Transverse colon (tissue), 4 donors: ENCODE data around the gene NATD1. TPM values are rescaled to one million over a fixed set of nuclear protein-coding genes. Genes with fewer than 3 reads are reported as not detected.

Source experiments
- DNase-seq: peaks from one replicate; pipeline ENCODE4 v3.0.0-alpha.2; 2019
- H3K27ac ChIP-seq, 4 donors: fragments of 200-600 bp; sonication (generic); 2 replicates each; pipeline ENCODE4 v1.5.1; 2016 to 2018; ENCODE audit warnings: inconsistent platforms in 4 of 4
- H3K27me3 ChIP-seq: fragments of 200-600 bp; sonication (generic); 2 replicates; pipeline ENCODE4 v1.5.1; 2017; ENCODE audit warnings: inconsistent platforms
- H3K36me3 ChIP-seq, 4 donors: fragments of 200-600 bp; sonication (generic); 2 replicates each; pipeline ENCODE4 v1.5.1; 2017 to 2019; ENCODE audit warnings: inconsistent platforms in 4 of 4
- H3K4me1 ChIP-seq, 4 donors: fragments of 200-600 bp; sonication (generic); 2 replicates each; pipeline ENCODE4 v1.5.1; 2017 to 2020; ENCODE audit warnings: inconsistent platforms in 4 of 4
- H3K4me3 ChIP-seq, 4 donors: fragments of 200-600 bp; sonication (generic); 1 replicate in 1 of 4; 2 replicates in 3 of 4; pipeline versions ENCODE4 v1.5.1 to v1.6.1; 2017 to 2019; ENCODE audit warnings: inconsistent platforms in 4 of 4
- H3K9me3 ChIP-seq, 2 donors: fragments of 200-600 bp; sonication (generic); 2 replicates each; pipeline ENCODE4 v1.5.1; 2017 to 2019; ENCODE audit warnings: inconsistent platforms in 2 of 2
- CTCF ChIP-seq, 5 experiments: fragments of 200-600 bp in 3 of 5; fragments of 450-650 bp in 2 of 5; sonication (generic) in 3 of 5; IDR thresholded peaks; 1 replicate in 2 of 5; 2 replicates in 3 of 5; pipeline ENCODE4 v1.5.1; 2016 to 2017; ENCODE audit warnings: antibody characterized with exemption in 5 of 5, inconsistent platforms in 3 of 5, mild to moderate bottlenecking in 2 of 5, moderate library complexity in 1 of 5
- EP300 ChIP-seq: sonication (generic); formaldehyde crosslinking; IDR thresholded peaks from one replicate; pipeline ENCODE4 v1.6.1; 2017; ENCODE audit warnings: antibody characterized with exemption, low read depth
- POLR2A ChIP-seq: fragments of 450-650 bp; IDR thresholded peaks from one replicate; pipeline ENCODE4 v1.6.1; 2016; ENCODE audit warnings: antibody characterized with exemption, mild to moderate bottlenecking, moderate library complexity
- POLR2AphosphoS5 ChIP-seq, 3 donors: sonication (generic); formaldehyde crosslinking; IDR thresholded peaks; one replicate each; pipeline ENCODE4 v1.6.1; 2016; ENCODE audit warnings: antibody characterized with exemption in 3 of 3
- WGBS, 2 donors: methylation state at CpG; one replicate each; pipeline ENCODE4 v1.1.5; 2018; ENCODE audit warnings: low coverage in 1 of 2; 5-methylcytosine and 5-hydroxymethylcytosine counted together
- in situ Hi-C, 4 donors: fragments of 200-750 bp; cut with MboI; loops; one replicate each; pipeline versions ENCODE4 v1.15.0 to v1.15.1; 2017; ENCODE audit warnings: low sequenced_read_pairs in 3 of 4, low pct_ligation_motif_present in 1 of 4, low pct_unique_long_range_greater_than_20kb in 1 of 4
- intact Hi-C: fragments of 100-400 bp; cut with DNase I; formaldehyde crosslinking; loops from one replicate; pipeline ENCODE4 v1.15.1; 2023; ENCODE audit warnings: low total_unique reads
- total RNA-seq, 4 donors: library from RNA; depleted of rRNA; stranded (reverse); fragments of >200 nt; gene quantifications; one replicate each; pipeline ENCODE4 v1.1.0, GENCODE V29; 2016

The NATD1 gene
- total RNA-seq, 4 donors from 2014 or later: 1.4 to 7.9 (median 5.0) TPM

- H3K4me1 ChIP-seq: peaks cover 6 to 27% (median 8%) of the 10 kb centered on the region in 4 donors
- DNase-seq: no peak
- H3K4me3 ChIP-seq: no peak overlapping the region
- WGBS, 2 donors: 64 to 73% methylated on average over 5 to 14 of the region's 15 CpGs
- in situ Hi-C loops: loop anchor here in 2 of 4 donors (10.0 to 25.0 kb wide), 2 partner anchors 66 to 88 kb away; no protein-coding TSS in a partner anchor
- no peaks in the 10 kb centered on the region for H3K27me3 ChIP-seq
- TF ChIP-seq EP300 (no peak), POLR2A (no peak), CTCF (IDR thresholded peaks at IDR 0.05) (no peak), POLR2AphosphoS5 (IDR thresholded peaks at IDR 0.05) (no peak)
- H3K36me3 ChIP-seq: peaks cover 0 to 14% (median 5%) of the 10 kb centered on the region in 4 donors
- H3K27ac ChIP-seq: no peak overlapping the region
- H3K9me3 ChIP-seq: no peaks in the 10 kb centered on the region
- intact Hi-C loops: no loop called here
These were observed 52.5 kb downstream of the NATD1 start for GRCh38 chr17:21200590-21201297.

- 68 to 72% methylated on average over 2 to 10 of the region's 10 CpGs for WGBS, 2 donors
- H3K4me3 ChIP-seq: no peak overlapping the region
- H3K4me1 ChIP-seq: peaks cover 6 to 26% (median 8%) of the 10 kb centered on the region in 4 donors
- intact Hi-C loops: no loop called here
- H3K27me3 ChIP-seq: no peaks in the 10 kb centered on the region
- in situ Hi-C loops: loop anchor here in 2 of 4 donors (10.0 to 25.0 kb wide), 2 partner anchors 65 to 88 kb away; no protein-coding TSS in a partner anchor
- H3K27ac ChIP-seq: no peak overlapping the region
- H3K9me3 ChIP-seq: no peaks in the 10 kb centered on the region
- TF ChIP-seq EP300 (no peak), POLR2A (no peak), POLR2AphosphoS5 (IDR thresholded peaks at IDR 0.05) (no peak), CTCF (IDR thresholded peaks at IDR 0.05) (no peak)
- no peak for DNase-seq
- H3K36me3 ChIP-seq: peaks cover 0 to 14% (median 5%) of the 10 kb centered on the region in 4 donors
These were observed 53.4 kb downstream of the NATD1 start for GRCh38 chr17:21199856-21200255.

- Histone ChIP-seq H3K4me3 (no peak overlapping the region), H3K4me1 (peaks cover 6 to 23% (median 8%) of the 10 kb centered on the region in 4 donors), H3K36me3 (peaks cover 0 to 14% (median 5%) of the 10 kb centered on the region in 4 donors), H3K27me3 (no peaks in the 10 kb centered on the region), H3K9me3 (no peaks in the 10 kb centered on the region), H3K27ac (no peak overlapping the region)
- DNase-seq: no peak
- 64 to 65% methylated on average over 6 to 9 of the region's 9 CpGs for WGBS, 2 donors
- in situ Hi-C loops (no loop called here), intact Hi-C loops (no loop called here)
- no peak for TF ChIP-seq EP300
- no peak for TF ChIP-seq POLR2AphosphoS5 (IDR thresholded peaks at IDR 0.05)
- TF ChIP-seq POLR2A: no peak
- TF ChIP-seq CTCF (IDR thresholded peaks at IDR 0.05): no peak
These were observed 53.9 kb downstream of the NATD1 start for GRCh38 chr17:21199311-21199710.

- Histone ChIP-seq H3K4me1 (peaks cover 6 to 26% (median 8%) of the 10 kb centered on the region in 4 donors), H3K4me3 (no peak overlapping the region), H3K27me3 (no peaks in the 10 kb centered on the region), H3K9me3 (no peaks in the 10 kb centered on the region), H3K27ac (no peak overlapping the region), H3K36me3 (peaks cover 0 to 14% (median 5%) of the 10 kb centered on the region in 4 donors)
- in situ Hi-C loops: no loop called here
- no peak for DNase-seq
- WGBS, 2 donors: 96% methylated on average over 20 of the region's 20 CpGs; no CpG with 5 or more reads in 1 of the 2 donors
- no peak for TF ChIP-seq CTCF (IDR thresholded peaks at IDR 0.05)
- no peak for TF ChIP-seq EP300
- no peak for TF ChIP-seq POLR2AphosphoS5 (IDR thresholded peaks at IDR 0.05)
- no peak for TF ChIP-seq POLR2A
- intact Hi-C loops: no loop called here
These were observed 54.8 kb downstream of the NATD1 start for GRCh38 chr17:21198411-21198810.
